ENCODE results near the gene WASHC3.

The WASHC3 gene

GRCh38 chr12:102009796-102010195 lies 52.0 kb downstream of the WASHC3 start:
- no peak overlapping the region for H3K4me3 ChIP-seq (ENCODE audit: severe bottlenecking)
- H3K9me3 ChIP-seq (ENCODE audit: severe bottlenecking) = peaks cover 3% of the 10 kb centered on the region
- DNase-seq (ENCODE audit: low spot score) (no peak), ATAC-seq (ENCODE audit: low read depth) (no peak)
- H3K4me1 ChIP-seq (ENCODE audit: insufficient read depth, poor library complexity, severe bottlenecking) = no peaks in the 10 kb centered on the region
- no peaks in the 10 kb centered on the region for H3K27me3 ChIP-seq (ENCODE audit: insufficient read depth, poor library complexity, severe bottlenecking)
- no peak for TF ChIP-seq CTCF (IDR thresholded peaks at IDR 0.05; ENCODE audit: poor library complexity, severe bottlenecking)
- no peaks in the 10 kb centered on the region for H3K36me3 ChIP-seq (ENCODE audit: low read depth)
- no peak overlapping the region for H3K27ac ChIP-seq (ENCODE audit: poor library complexity, severe bottlenecking)

- no peaks in the 10 kb centered on the region for H3K27me3 ChIP-seq (ENCODE audit: insufficient read depth, poor library complexity, severe bottlenecking)
Observed at GRCh38 chr12:102008615-102009126, 53.1 kb downstream of the WASHC3 start.

GRCh38 chr12:102005256-102005655 lies 56.5 kb downstream of the WASHC3 start:
- H3K9me3 ChIP-seq (ENCODE audit: severe bottlenecking) = peaks cover 3% of the 10 kb centered on the region
- no peak for TF ChIP-seq CTCF (IDR thresholded peaks at IDR 0.05; ENCODE audit: poor library complexity, severe bottlenecking)
- ATAC-seq (ENCODE audit: low read depth) (no peak), DNase-seq (ENCODE audit: low spot score) (no peak)
- no peak overlapping the region for H3K4me3 ChIP-seq (ENCODE audit: severe bottlenecking)
- H3K36me3 ChIP-seq (ENCODE audit: low read depth) = no peaks in the 10 kb centered on the region
- no peaks in the 10 kb centered on the region for H3K4me1 ChIP-seq (ENCODE audit: insufficient read depth, poor library complexity, severe bottlenecking)
- no peak overlapping the region for H3K27ac ChIP-seq (ENCODE audit: poor library complexity, severe bottlenecking)
- no peaks in the 10 kb centered on the region for H3K27me3 ChIP-seq (ENCODE audit: insufficient read depth, poor library complexity, severe bottlenecking)

More at GRCh38 chr12:102008615-102009126, 53.1 kb downstream of the WASHC3 start:
- Histone ChIP-seq H3K4me1 (ENCODE audit: insufficient read depth, poor library complexity, severe bottlenecking) (no peaks in the 10 kb centered on the region), H3K9me3 (ENCODE audit: severe bottlenecking) (peaks cover 3% of the 10 kb centered on the region), H3K4me3 (ENCODE audit: severe bottlenecking) (no peak overlapping the region), H3K36me3 (ENCODE audit: low read depth) (no peaks in the 10 kb centered on the region), H3K27ac (ENCODE audit: poor library complexity, severe bottlenecking) (no peak overlapping the region)
- DNase-seq (ENCODE audit: low spot score) (no peak), ATAC-seq (ENCODE audit: low read depth) (no peak)
- no peak for TF ChIP-seq CTCF (IDR thresholded peaks at IDR 0.05; ENCODE audit: poor library complexity, severe bottlenecking)

GRCh38 chr12:101997102-101997501 lies 64.7 kb downstream of the WASHC3 start:
- Histone ChIP-seq H3K4me3 (ENCODE audit: severe bottlenecking) (no peak overlapping the region), H3K27me3 (ENCODE audit: insufficient read depth, poor library complexity, severe bottlenecking) (no peaks in the 10 kb centered on the region), H3K27ac (ENCODE audit: poor library complexity, severe bottlenecking) (no peak overlapping the region), H3K9me3 (ENCODE audit: severe bottlenecking) (no peaks in the 10 kb centered on the region), H3K4me1 (ENCODE audit: insufficient read depth, poor library complexity, severe bottlenecking) (no peaks in the 10 kb centered on the region), H3K36me3 (ENCODE audit: low read depth) (no peaks in the 10 kb centered on the region)
- TF ChIP-seq CTCF (IDR thresholded peaks at IDR 0.05; ENCODE audit: poor library complexity, severe bottlenecking) = no peak
- no peak for DNase-seq (ENCODE audit: low spot score)
- no peak for ATAC-seq (ENCODE audit: low read depth)

- Histone ChIP-seq H3K9me3 (ENCODE audit: severe bottlenecking) (no peaks in the 10 kb centered on the region), H3K4me3 (ENCODE audit: severe bottlenecking) (no peak overlapping the region), H3K27me3 (ENCODE audit: insufficient read depth, poor library complexity, severe bottlenecking) (peaks cover 3% of the 10 kb centered on the region), H3K36me3 (ENCODE audit: low read depth) (no peaks in the 10 kb centered on the region), H3K27ac (ENCODE audit: poor library complexity, severe bottlenecking) (no peak overlapping the region), H3K4me1 (ENCODE audit: insufficient read depth, poor library complexity, severe bottlenecking) (no peaks in the 10 kb centered on the region)
- TF ChIP-seq CTCF (IDR thresholded peaks at IDR 0.05; ENCODE audit: poor library complexity, severe bottlenecking) = no peak
- DNase-seq (ENCODE audit: low spot score) (no peak), ATAC-seq (ENCODE audit: low read depth) (no peak)
Observed at GRCh38 chr12:101995684-101996083, 66.1 kb downstream of the WASHC3 start.
